ENCODE data around the gene LGI4.
A peak's percentile ranks its signal among the peaks of the same experiment; 100 is the strongest.

The LGI4 gene

GRCh38 chr19:35093430-35093829 lies 41.4 kb downstream of the LGI4 start:
- no peak overlapping the region for H3K23ac ChIP-seq (ENCODE audit: low read length in 2 of 2)

GRCh38 chr19:35090506-35091214 lies 44.2 kb downstream of the LGI4 start:
- no peak overlapping the region for H2BK5ac ChIP-seq (ENCODE audit: low read depth, low read length, poor library complexity, severe bottlenecking)
- no peak overlapping the region for H2BK120ac ChIP-seq (ENCODE audit: low read depth, low read length)
- no peak overlapping the region for H2AK5ac ChIP-seq (ENCODE audit: low read length, severe bottlenecking)
- no peak overlapping the region for H3K27ac ChIP-seq (ENCODE audit: low read length, poor library complexity, severe bottlenecking)
- no peak overlapping the region for H3K18ac ChIP-seq (ENCODE audit: low read depth in 1 of 2, low read length in 2 of 2)
- H3K9ac ChIP-seq (ENCODE audit: low read length): peak overlapping the region; percentile 32
- no peaks in the 10 kb centered on the region for H3K36me3 ChIP-seq (ENCODE audit: control insufficient read depth in 1 of 2, insufficient read depth in 2 of 2, low read depth in 1 of 2, low read length in 2 of 2)
- WGBS: 24% methylated on average over 34 of the region's 36 CpGs
- no peak overlapping the region for H2BK15ac ChIP-seq (ENCODE audit: low read depth, poor library complexity, severe bottlenecking)
- H3K4me1 ChIP-seq (ENCODE audit: control insufficient read depth, insufficient read depth, low read depth, low read length): peaks cover 11% of the 10 kb centered on the region
- no peak overlapping the region for H4K91ac ChIP-seq (ENCODE audit: low read length)
- H2BK12ac ChIP-seq (ENCODE audit: low read length in 2 of 2): no peak overlapping the region
- H3K14ac ChIP-seq (ENCODE audit: low read length in 2 of 2): no peak overlapping the region
- no peaks in the 10 kb centered on the region for H3K9me3 ChIP-seq (ENCODE audit: control insufficient read depth, low read length)
- H3K23ac ChIP-seq (ENCODE audit: low read length in 2 of 2): no peak overlapping the region
- H3K4me2 ChIP-seq (ENCODE audit: low read length, poor library complexity, severe bottlenecking): peak overlapping the region; percentile 30
- H3K79me1 ChIP-seq (replicated peaks; ENCODE audit: low read length, poor library complexity, severe bottlenecking): no peaks in the 10 kb centered on the region
- peaks cover 0 to 25% of the 10 kb centered on the region in 2 experiments for H3K27me3 ChIP-seq (ENCODE audit: control insufficient read depth in 1 of 2, insufficient read depth in 1 of 2, low read length in 2 of 2)
- peak overlapping the region in 1 of 2 experiments; percentile 51 for H3K4me3 ChIP-seq (ENCODE audit: insufficient read depth in 1 of 2, low read depth in 1 of 2, low read length in 2 of 2)
- DNase-seq: peak; percentile 69
- peak overlapping the region; percentile 66 for H2AFZ ChIP-seq (ENCODE audit: low read depth, low read length)
- H3K4ac ChIP-seq (ENCODE audit: low read depth in 1 of 2, low read length in 2 of 2): no peak overlapping the region
- H4K8ac ChIP-seq (ENCODE audit: low read length): no peak overlapping the region

More at GRCh38 chr19:35093430-35093829, 41.4 kb downstream of the LGI4 start:
- Histone ChIP-seq H3K18ac (ENCODE audit: low read depth in 1 of 2, low read length in 2 of 2) (no peak overlapping the region), H3K4me2 (ENCODE audit: low read length, poor library complexity, severe bottlenecking) (no peak overlapping the region), H3K9me3 (ENCODE audit: control insufficient read depth, low read length) (no peaks in the 10 kb centered on the region), H2BK15ac (ENCODE audit: low read depth, poor library complexity, severe bottlenecking) (no peak overlapping the region), H3K4ac (ENCODE audit: low read depth in 1 of 2, low read length in 2 of 2) (no peak overlapping the region), H2BK120ac (ENCODE audit: low read depth, low read length) (no peak overlapping the region), H3K27ac (ENCODE audit: low read length, poor library complexity, severe bottlenecking) (no peak overlapping the region), H3K9ac (ENCODE audit: low read length) (no peak overlapping the region), H2BK5ac (ENCODE audit: low read depth, low read length, poor library complexity, severe bottlenecking) (no peak overlapping the region), H3K14ac (ENCODE audit: low read length in 2 of 2) (no peak overlapping the region), H3K36me3 (ENCODE audit: control insufficient read depth in 1 of 2, insufficient read depth in 2 of 2, low read depth in 1 of 2, low read length in 2 of 2) (no peaks in the 10 kb centered on the region), H2AFZ (ENCODE audit: low read depth, low read length) (no peak overlapping the region), H2AK5ac (ENCODE audit: low read length, severe bottlenecking) (no peak overlapping the region), H2BK12ac (ENCODE audit: low read length in 2 of 2) (no peak overlapping the region), H3K79me1 (replicated peaks; ENCODE audit: low read length, poor library complexity, severe bottlenecking) (no peaks in the 10 kb centered on the region), H3K4me3 (ENCODE audit: insufficient read depth in 1 of 2, low read depth in 1 of 2, low read length in 2 of 2) (no peak overlapping the region), H3K4me1 (ENCODE audit: control insufficient read depth, insufficient read depth, low read depth, low read length) (peaks cover 6% of the 10 kb centered on the region), H4K91ac (ENCODE audit: low read length) (no peak overlapping the region), H4K8ac (ENCODE audit: low read length) (no peak overlapping the region), H3K27me3 (ENCODE audit: control insufficient read depth in 1 of 2, insufficient read depth in 1 of 2, low read length in 2 of 2) (peaks cover 6 to 12% of the 10 kb centered on the region in 2 experiments)
- WGBS: 95% methylated on average over 5 of the region's 5 CpGs
- no peak for DNase-seq

GRCh38 chr19:35090160-35090505 lies 44.7 kb downstream of the LGI4 start:
- no peak overlapping the region for H3K9ac ChIP-seq (ENCODE audit: low read length)
- WGBS: 72% methylated on average over 7 of the region's 9 CpGs
- H2BK15ac ChIP-seq (ENCODE audit: low read depth, poor library complexity, severe bottlenecking): no peak overlapping the region
- no peak overlapping the region for H3K23ac ChIP-seq (ENCODE audit: low read length in 2 of 2)
- H4K8ac ChIP-seq (ENCODE audit: low read length): no peak overlapping the region
- no peak overlapping the region for H3K27ac ChIP-seq (ENCODE audit: low read length, poor library complexity, severe bottlenecking)
- H3K4me1 ChIP-seq (ENCODE audit: control insufficient read depth, insufficient read depth, low read depth, low read length): peaks cover 11% of the 10 kb centered on the region
- H3K27me3 ChIP-seq (ENCODE audit: control insufficient read depth in 1 of 2, insufficient read depth in 1 of 2, low read length in 2 of 2): peaks cover 0 to 29% of the 10 kb centered on the region in 2 experiments
- H3K9me3 ChIP-seq (ENCODE audit: control insufficient read depth, low read length): no peaks in the 10 kb centered on the region
- H3K4ac ChIP-seq (ENCODE audit: low read depth in 1 of 2, low read length in 2 of 2): no peak overlapping the region
- no peak overlapping the region for H2AFZ ChIP-seq (ENCODE audit: low read depth, low read length)
- H3K4me3 ChIP-seq (ENCODE audit: insufficient read depth in 1 of 2, low read depth in 1 of 2, low read length in 2 of 2): peak overlapping the region in 1 of 2 experiments; percentile 41
- H3K18ac ChIP-seq (ENCODE audit: low read depth in 1 of 2, low read length in 2 of 2): no peak overlapping the region
- H2AK5ac ChIP-seq (ENCODE audit: low read length, severe bottlenecking): no peak overlapping the region
- H3K79me1 ChIP-seq (replicated peaks; ENCODE audit: low read length, poor library complexity, severe bottlenecking): no peaks in the 10 kb centered on the region
- no peak for DNase-seq
- no peak overlapping the region for H2BK5ac ChIP-seq (ENCODE audit: low read depth, low read length, poor library complexity, severe bottlenecking)
- H3K14ac ChIP-seq (ENCODE audit: low read length in 2 of 2): no peak overlapping the region
- no peaks in the 10 kb centered on the region for H3K36me3 ChIP-seq (ENCODE audit: control insufficient read depth in 1 of 2, insufficient read depth in 2 of 2, low read depth in 1 of 2, low read length in 2 of 2)
- no peak overlapping the region for H4K91ac ChIP-seq (ENCODE audit: low read length)
- H2BK120ac ChIP-seq (ENCODE audit: low read depth, low read length): no peak overlapping the region
- H2BK12ac ChIP-seq (ENCODE audit: low read length in 2 of 2): no peak overlapping the region
- no peak overlapping the region for H3K4me2 ChIP-seq (ENCODE audit: low read length, poor library complexity, severe bottlenecking)

GRCh38 chr19:35089554-35089953 lies 45.3 kb downstream of the LGI4 start:
- Histone ChIP-seq H3K9ac (ENCODE audit: low read length) (no peak overlapping the region), H3K27me3 (ENCODE audit: control insufficient read depth in 1 of 2, insufficient read depth in 1 of 2, low read length in 2 of 2) (peaks cover 0 to 31% of the 10 kb centered on the region in 2 experiments), H3K79me1 (replicated peaks; ENCODE audit: low read length, poor library complexity, severe bottlenecking) (no peaks in the 10 kb centered on the region), H3K27ac (ENCODE audit: low read length, poor library complexity, severe bottlenecking) (no peak overlapping the region), H2AFZ (ENCODE audit: low read depth, low read length) (no peak overlapping the region), H3K18ac (ENCODE audit: low read depth in 1 of 2, low read length in 2 of 2) (no peak overlapping the region), H2BK5ac (ENCODE audit: low read depth, low read length, poor library complexity, severe bottlenecking) (no peak overlapping the region), H2AK5ac (ENCODE audit: low read length, severe bottlenecking) (no peak overlapping the region), H3K4ac (ENCODE audit: low read depth in 1 of 2, low read length in 2 of 2) (no peak overlapping the region), H3K23ac (ENCODE audit: low read length in 2 of 2) (no peak overlapping the region), H4K8ac (ENCODE audit: low read length) (no peak overlapping the region), H3K4me2 (ENCODE audit: low read length, poor library complexity, severe bottlenecking) (no peak overlapping the region), H3K9me3 (ENCODE audit: control insufficient read depth, low read length) (no peaks in the 10 kb centered on the region), H2BK12ac (ENCODE audit: low read length in 2 of 2) (no peak overlapping the region), H3K36me3 (ENCODE audit: control insufficient read depth in 1 of 2, insufficient read depth in 2 of 2, low read depth in 1 of 2, low read length in 2 of 2) (no peaks in the 10 kb centered on the region), H2BK15ac (ENCODE audit: low read depth, poor library complexity, severe bottlenecking) (no peak overlapping the region), H2BK120ac (ENCODE audit: low read depth, low read length) (no peak overlapping the region), H4K91ac (ENCODE audit: low read length) (no peak overlapping the region), H3K14ac (ENCODE audit: low read length in 2 of 2) (no peak overlapping the region), H3K4me1 (ENCODE audit: control insufficient read depth, insufficient read depth, low read depth, low read length) (peaks cover 11% of the 10 kb centered on the region), H3K4me3 (ENCODE audit: insufficient read depth in 1 of 2, low read depth in 1 of 2, low read length in 2 of 2) (no peak overlapping the region)
- WGBS: 89% methylated on average over 7 of the region's 8 CpGs
- no peak for DNase-seq
